ENCODE measurements around the gene TMEM258.

TMEM258 gene

DNA sequence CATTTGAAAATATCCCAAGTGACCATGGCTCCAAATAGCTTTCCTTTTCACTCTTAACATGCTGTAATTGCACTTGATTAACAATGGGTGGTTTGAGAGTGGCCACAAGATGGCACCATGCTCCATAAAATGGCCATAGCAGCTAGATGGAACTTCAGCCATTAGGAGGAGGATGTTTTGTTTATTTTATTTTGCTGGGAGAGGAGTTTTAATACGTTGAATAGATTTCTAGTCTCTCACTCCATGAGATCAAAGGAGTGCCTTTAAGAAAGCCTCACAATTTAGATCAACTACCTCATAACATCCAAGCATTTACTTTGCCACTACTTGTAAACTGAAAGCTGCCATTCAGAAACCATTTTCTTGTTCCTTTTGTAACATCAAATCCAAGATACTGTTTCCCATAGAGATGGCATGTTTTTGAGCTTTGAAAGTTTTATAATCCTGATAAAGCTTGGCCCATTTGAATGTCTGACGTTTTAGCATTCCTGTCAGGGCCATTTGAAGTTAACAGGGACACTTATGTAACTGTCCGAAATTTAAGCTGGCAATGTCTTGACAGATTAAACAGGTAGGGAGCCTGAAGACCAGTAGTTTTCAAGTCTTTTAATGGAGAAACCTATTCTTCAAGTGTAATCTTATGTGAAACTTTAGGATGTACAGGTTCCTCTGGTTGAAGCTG lies 5.0 kb upstream of the TMEM258 start:
- H3K4me1 ChIP-seq (ENCODE audit: insufficient read depth, low read length) = peaks cover 14% of the 10 kb centered on the region

DNA sequence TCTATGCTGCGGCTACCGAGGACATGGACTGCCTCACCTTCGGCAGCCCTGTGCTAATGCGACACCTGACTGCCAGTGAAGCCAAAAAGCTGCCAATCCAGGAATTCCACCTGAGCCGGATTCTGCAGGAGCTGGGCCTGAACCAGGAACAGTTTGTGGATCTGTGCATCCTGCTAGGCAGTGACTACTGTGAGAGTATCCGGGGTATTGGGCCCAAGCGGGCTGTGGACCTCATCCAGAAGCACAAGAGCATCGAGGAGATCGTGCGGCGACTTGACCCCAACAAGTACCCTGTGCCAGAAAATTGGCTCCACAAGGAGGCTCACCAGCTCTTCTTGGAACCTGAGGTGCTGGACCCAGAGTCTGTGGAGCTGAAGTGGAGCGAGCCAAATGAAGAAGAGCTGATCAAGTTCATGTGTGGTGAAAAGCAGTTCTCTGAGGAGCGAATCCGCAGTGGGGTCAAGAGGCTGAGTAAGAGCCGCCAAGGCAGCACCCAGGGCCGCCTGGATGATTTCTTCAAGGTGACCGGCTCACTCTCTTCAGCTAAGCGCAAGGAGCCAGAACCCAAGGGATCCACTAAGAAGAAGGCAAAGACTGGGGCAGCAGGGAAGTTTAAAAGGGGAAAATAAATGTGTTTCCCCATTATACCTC lies 3.6 kb upstream of the TMEM258 start:
- Histone ChIP-seq H3K27me3 (ENCODE audit: insufficient read depth, low read length) (no peaks in the 10 kb centered on the region), H3K4me1 (ENCODE audit: insufficient read depth, low read length) (peaks cover 20% of the 10 kb centered on the region), H2AFZ (ENCODE audit: low read depth, low read length) (no peak overlapping the region), H3K4me3 (ENCODE audit: low read length) (no peak overlapping the region), H3K9me3 (ENCODE audit: low read length) (no peaks in the 10 kb centered on the region), H3K36me3 (ENCODE audit: insufficient read depth, low read length) (peaks cover 48% of the 10 kb centered on the region)

More for the DNA sequence above, 5.0 kb upstream of the TMEM258 start:
- Histone ChIP-seq H3K9me3 (ENCODE audit: low read length) (no peaks in the 10 kb centered on the region), H3K4me3 (ENCODE audit: low read length) (no peak overlapping the region), H2AFZ (ENCODE audit: low read depth, low read length) (no peak overlapping the region), H3K27me3 (ENCODE audit: insufficient read depth, low read length) (no peaks in the 10 kb centered on the region), H3K36me3 (ENCODE audit: insufficient read depth, low read length) (peaks cover 61% of the 10 kb centered on the region)

DNA sequence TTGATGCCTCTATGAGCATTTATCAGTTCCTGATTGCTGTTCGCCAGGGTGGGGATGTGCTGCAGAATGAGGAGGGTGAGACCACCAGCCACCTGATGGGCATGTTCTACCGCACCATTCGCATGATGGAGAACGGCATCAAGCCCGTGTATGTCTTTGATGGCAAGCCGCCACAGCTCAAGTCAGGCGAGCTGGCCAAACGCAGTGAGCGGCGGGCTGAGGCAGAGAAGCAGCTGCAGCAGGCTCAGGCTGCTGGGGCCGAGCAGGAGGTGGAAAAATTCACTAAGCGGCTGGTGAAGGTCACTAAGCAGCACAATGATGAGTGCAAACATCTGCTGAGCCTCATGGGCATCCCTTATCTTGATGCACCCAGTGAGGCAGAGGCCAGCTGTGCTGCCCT lies 3.1 kb upstream of the TMEM258 start:
- H3K9me3 ChIP-seq (ENCODE audit: low read length) = no peaks in the 10 kb centered on the region
- no peak overlapping the region for H3K4me3 ChIP-seq (ENCODE audit: low read length)
- peaks cover 20% of the 10 kb centered on the region for H3K4me1 ChIP-seq (ENCODE audit: insufficient read depth, low read length)
- no peak overlapping the region for H2AFZ ChIP-seq (ENCODE audit: low read depth, low read length)
- H3K27me3 ChIP-seq (ENCODE audit: insufficient read depth, low read length) = no peaks in the 10 kb centered on the region
- peaks cover 46% of the 10 kb centered on the region for H3K36me3 ChIP-seq (ENCODE audit: insufficient read depth, low read length)

DNA sequence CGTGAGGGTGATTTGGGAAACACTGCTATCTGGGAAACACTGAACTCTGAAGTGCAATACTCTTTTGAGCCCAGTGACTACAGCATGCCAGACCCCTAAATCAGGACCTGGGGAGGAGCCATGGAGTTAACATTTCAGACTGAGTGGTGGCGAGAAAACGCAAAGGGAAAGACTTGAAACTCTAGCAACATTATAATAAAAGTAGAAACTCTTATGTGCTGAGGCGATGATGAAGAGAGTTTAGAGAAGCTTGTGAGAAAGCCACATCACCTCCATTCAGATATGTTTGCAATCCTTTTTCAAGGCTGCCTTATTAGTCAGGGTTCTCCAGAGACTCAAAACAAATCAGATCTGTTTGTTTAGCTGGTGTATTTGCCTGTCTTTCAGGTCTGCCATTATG lies 2.2 kb upstream of the TMEM258 start:
- Histone ChIP-seq H3K27me3 (ENCODE audit: insufficient read depth, low read length) (no peaks in the 10 kb centered on the region), H3K4me3 (ENCODE audit: low read length) (no peak overlapping the region), H3K36me3 (ENCODE audit: insufficient read depth, low read length) (peaks cover 46% of the 10 kb centered on the region), H3K9me3 (ENCODE audit: low read length) (no peaks in the 10 kb centered on the region), H2AFZ (ENCODE audit: low read depth, low read length) (no peak overlapping the region), H3K4me1 (ENCODE audit: insufficient read depth, low read length) (peaks cover 20% of the 10 kb centered on the region)

DNA sequence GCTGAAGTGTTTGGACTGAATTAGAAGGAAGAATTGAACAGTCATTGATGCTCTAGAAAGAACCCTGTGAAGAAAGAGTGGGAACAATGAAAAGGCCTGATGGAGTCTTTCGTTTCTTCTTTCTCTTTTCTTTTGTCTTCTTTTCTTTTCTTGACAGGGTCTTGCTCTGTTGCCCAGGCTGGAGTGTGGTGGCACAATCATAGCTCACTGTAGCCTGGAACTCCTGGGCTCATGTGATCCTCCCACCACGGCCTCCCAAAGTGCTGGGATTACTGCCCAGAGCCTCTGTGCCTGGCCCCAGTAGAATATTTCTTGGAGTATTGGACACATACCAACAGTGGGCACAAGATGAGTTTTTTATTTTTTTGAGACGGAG lies 1.4 kb upstream of the TMEM258 start:
- Histone ChIP-seq H3K4me1 (ENCODE audit: insufficient read depth, low read length) (peaks cover 20% of the 10 kb centered on the region), H3K36me3 (ENCODE audit: insufficient read depth, low read length) (peaks cover 47% of the 10 kb centered on the region), H3K9me3 (ENCODE audit: low read length) (no peaks in the 10 kb centered on the region), H2AFZ (ENCODE audit: low read depth, low read length) (no peak overlapping the region), H3K4me3 (ENCODE audit: low read length) (peak overlapping the region; percentile 99), H3K27me3 (ENCODE audit: insufficient read depth, low read length) (no peaks in the 10 kb centered on the region)

DNA sequence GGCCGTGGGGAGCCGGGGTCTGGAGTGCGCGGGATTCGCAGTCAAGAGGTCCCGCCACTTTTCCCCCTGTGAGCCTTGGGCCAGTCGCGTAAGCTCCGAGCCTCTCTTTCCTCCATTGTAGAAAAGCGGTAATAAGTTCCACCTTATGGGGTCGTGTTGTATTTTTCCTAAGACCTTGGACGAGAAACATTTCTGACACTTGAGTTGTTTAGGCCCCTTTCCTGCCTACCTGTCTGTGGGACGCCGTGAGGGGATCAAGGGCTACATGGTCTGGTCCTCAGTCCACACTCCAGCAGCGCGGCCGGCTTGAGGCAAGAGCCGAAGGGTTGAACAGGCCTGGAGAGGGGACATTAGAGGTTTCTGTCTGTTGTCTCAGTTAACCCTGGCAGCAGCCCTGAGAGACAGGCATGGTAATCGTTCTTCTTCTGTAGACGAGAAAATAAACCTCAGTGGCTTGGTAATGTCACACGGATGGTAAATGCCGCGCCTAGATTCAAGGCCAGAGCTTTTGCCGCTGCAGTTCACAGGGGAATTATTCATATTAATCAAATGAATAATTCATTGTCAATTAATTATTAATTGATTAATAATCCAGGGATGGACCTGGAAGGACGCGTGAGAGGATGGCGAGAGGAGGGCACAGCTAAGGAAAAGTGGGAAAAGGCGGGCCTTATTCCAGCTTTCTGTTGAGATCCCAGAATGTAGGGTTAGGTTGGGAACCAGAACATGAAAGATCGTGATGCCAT lies 857 bp upstream of the TMEM258 start:
- Histone ChIP-seq H3K27me3 (ENCODE audit: insufficient read depth, low read length) (no peaks in the 10 kb centered on the region), H3K36me3 (ENCODE audit: insufficient read depth, low read length) (peaks cover 49% of the 10 kb centered on the region), H3K4me3 (ENCODE audit: low read length) (peak overlapping the region; percentile 99), H3K9me3 (ENCODE audit: low read length) (no peaks in the 10 kb centered on the region), H3K4me1 (ENCODE audit: insufficient read depth, low read length) (peaks cover 20% of the 10 kb centered on the region), H2AFZ (ENCODE audit: low read depth, low read length) (peak overlapping the region; percentile 36)

DNA sequence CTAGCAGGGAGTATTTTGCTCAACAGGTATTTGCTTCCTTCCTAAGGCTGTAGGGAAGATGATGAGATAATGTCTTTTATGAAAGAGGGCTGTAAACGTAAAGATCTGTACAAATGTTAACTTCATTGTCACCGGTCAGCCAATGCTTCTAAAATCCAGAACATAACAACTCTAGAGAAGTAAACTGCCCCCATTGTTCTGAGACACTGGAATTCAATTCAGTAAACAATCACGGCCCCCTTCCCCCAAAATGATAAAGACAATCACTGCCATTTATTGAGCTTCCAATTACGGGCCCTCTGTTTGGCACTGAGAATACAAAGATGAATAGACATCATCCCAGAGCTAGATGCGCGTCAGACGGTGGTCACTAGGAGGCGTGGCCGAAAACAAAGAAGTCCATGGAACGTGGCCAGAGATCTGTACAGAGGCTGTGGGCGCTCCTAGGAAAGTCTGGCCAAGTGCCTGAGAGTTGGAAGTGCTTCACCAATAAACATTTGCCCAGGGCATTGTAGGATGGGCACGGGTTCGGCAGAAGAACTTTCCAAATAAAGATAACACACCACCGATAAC lies 576 bp downstream of the TMEM258 start:
- H2AFZ ChIP-seq (ENCODE audit: low read depth, low read length) = peak overlapping the region; percentile 36
- peaks cover 20% of the 10 kb centered on the region for H3K4me1 ChIP-seq (ENCODE audit: insufficient read depth, low read length)
- peaks cover 58% of the 10 kb centered on the region for H3K36me3 ChIP-seq (ENCODE audit: insufficient read depth, low read length)
- H3K4me3 ChIP-seq (ENCODE audit: low read length) = peak overlapping the region; percentile 99
- no peaks in the 10 kb centered on the region for H3K9me3 ChIP-seq (ENCODE audit: low read length)
- no peaks in the 10 kb centered on the region for H3K27me3 ChIP-seq (ENCODE audit: insufficient read depth, low read length)

DNA sequence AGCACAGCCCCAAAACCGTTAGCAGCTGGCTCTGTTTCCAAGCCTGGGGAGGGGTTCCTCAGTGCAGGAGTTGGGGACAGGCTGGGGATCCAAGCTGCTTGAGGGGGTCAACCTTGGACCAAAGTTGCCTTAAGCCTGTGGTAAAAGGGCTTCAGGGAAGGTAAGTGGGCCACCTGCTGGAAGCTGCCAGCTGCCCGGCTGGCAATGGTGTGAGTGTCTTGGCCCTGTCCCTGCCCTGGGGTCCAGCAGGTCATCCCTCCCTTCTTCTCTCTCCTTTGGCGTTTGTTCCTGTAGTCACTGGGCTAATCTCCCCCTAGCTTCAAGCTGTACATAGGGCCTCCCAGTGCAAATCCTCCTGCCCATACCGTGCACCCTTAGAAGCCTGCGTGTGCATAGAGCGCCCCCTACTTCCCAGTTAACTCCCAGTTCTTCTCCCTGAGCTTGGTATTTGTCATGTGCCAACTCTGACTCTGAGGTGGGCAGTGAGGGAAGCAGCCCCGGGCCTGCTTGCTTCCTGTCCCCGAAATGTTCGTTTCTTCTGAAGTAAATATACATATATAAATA lies 4.4 kb downstream of the TMEM258 start:
- Histone ChIP-seq H2AFZ (ENCODE audit: low read depth, low read length) (no peak overlapping the region), H3K4me3 (ENCODE audit: low read length) (no peak overlapping the region), H3K27me3 (ENCODE audit: insufficient read depth, low read length) (no peaks in the 10 kb centered on the region), H3K9me3 (ENCODE audit: low read length) (no peaks in the 10 kb centered on the region), H3K36me3 (ENCODE audit: insufficient read depth, low read length) (peaks cover 54% of the 10 kb centered on the region), H3K4me1 (ENCODE audit: insufficient read depth, low read length) (peaks cover 6% of the 10 kb centered on the region)

DNA sequence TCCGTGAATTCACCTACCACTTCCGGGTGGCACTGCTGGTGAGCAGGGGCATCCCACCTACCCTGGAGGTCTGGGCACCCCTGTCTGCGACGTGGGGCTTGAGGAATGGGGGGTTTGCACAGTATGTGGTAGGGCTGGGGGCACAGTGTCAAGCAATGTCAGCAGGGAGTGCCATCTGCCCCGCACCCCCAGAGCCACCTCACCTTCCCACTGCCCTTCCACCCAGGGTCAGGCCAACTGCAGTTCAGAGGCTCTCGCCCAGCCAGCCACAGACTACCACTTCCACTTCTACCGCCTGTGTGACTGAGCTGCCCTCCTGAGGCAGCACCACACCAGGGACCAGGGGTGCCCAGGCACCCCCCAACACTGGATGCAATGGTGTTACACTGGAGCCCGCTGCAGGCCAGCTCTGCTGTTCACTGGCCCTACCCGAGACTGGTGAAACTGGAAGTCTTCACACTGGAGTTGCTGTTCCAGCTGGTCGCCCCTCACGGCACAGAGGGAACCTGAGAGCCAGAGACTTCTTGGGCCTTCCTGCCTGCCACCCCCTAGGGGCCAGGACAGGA lies 6.5 kb downstream of the TMEM258 start:
- peaks cover 56% of the 10 kb centered on the region for H3K36me3 ChIP-seq (ENCODE audit: insufficient read depth, low read length)
- no peaks in the 10 kb centered on the region for H3K27me3 ChIP-seq (ENCODE audit: insufficient read depth, low read length)
- no peaks in the 10 kb centered on the region for H3K9me3 ChIP-seq (ENCODE audit: low read length)
- no peaks in the 10 kb centered on the region for H3K4me1 ChIP-seq (ENCODE audit: insufficient read depth, low read length)
- H3K4me3 ChIP-seq (ENCODE audit: low read length) = no peak overlapping the region
- no peak overlapping the region for H2AFZ ChIP-seq (ENCODE audit: low read depth, low read length)

DNA sequence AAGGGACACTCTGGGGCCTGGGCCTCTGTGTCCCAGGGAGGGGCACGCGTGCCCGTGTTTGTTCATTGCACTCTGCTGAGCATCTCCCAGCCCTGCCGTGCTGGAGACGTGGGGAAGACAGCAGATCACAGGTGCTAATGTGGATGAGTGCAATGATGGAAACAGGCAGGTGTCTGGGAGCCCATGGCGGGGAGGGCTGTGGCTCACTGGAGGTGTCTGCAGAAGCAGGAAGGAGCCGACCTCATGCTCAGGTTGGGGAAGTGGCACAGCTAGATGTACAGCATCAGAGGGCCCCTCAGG lies 7.9 kb downstream of the TMEM258 start:
- Histone ChIP-seq H3K4me1 (ENCODE audit: insufficient read depth, low read length) (no peaks in the 10 kb centered on the region), H3K36me3 (ENCODE audit: insufficient read depth, low read length) (peaks cover 43% of the 10 kb centered on the region), H3K27me3 (ENCODE audit: insufficient read depth, low read length) (no peaks in the 10 kb centered on the region), H2AFZ (ENCODE audit: low read depth, low read length) (no peak overlapping the region), H3K4me3 (ENCODE audit: low read length) (no peak overlapping the region), H3K9me3 (ENCODE audit: low read length) (no peaks in the 10 kb centered on the region)

DNA sequence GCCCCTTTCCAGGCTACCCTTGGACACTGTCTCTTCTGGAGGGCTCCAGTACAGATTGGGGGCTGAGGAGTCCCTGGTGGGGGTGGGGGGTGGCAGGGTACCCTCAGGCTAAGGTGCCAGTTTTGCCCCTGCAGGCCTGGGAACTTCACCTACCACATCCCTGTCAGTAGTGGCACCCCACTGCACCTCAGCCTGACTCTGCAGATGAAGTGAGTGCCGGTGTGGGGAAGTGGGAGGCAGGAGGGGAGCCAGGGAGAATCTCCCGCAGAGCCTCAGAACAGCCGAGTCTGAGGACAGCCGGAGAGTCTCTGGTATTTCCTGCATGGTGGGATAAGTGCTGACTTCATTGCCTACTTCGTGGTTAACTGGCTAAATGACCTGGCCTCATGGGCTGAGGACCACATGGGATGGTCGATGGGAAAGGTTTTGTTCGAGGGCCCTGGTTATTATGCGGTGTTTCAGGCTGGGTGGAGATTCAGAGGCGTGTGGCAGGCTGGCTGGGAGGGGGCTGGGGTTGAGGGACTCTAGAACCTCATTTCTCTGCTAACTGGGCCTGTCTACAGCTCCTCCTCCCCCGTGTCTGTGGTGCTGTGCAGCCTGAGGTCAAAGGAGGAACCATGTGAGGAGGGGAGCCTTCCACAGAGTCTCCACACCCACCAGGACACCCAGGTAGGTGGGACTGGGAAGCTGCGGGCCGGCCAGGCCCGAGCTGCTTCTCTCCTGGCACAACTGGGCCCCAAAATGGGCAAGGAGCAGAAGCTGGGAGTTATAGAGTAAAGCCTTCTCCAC lies 8.5 kb downstream of the TMEM258 start:
- Histone ChIP-seq H3K9me3 (ENCODE audit: low read length) (no peaks in the 10 kb centered on the region), H2AFZ (ENCODE audit: low read depth, low read length) (no peak overlapping the region), H3K27me3 (ENCODE audit: insufficient read depth, low read length) (no peaks in the 10 kb centered on the region), H3K4me3 (ENCODE audit: low read length) (no peak overlapping the region), H3K36me3 (ENCODE audit: insufficient read depth, low read length) (peaks cover 37% of the 10 kb centered on the region), H3K4me1 (ENCODE audit: insufficient read depth, low read length) (no peaks in the 10 kb centered on the region)

DNA sequence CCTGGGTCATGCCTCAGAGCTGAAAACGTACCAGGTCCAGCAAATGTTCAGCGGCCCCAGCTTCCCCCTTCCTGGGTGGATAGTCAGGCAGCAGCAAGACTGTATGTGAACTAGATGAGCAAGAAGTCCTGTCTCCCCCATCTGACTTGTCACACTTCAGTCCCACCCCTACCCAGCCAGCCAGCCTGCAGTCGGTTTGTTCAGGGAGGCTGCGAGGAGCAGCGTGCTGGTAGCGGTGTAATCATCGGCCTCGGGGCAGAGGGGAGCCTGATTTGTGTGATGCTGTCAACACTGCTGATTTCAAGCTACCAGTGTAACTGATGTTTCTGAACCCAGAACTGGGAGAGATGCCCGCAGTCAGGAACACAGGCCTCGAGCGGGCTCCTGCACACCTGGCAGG lies 9.6 kb downstream of the TMEM258 start:
- Histone ChIP-seq H2AFZ (ENCODE audit: low read depth, low read length) (no peak overlapping the region), H3K36me3 (ENCODE audit: insufficient read depth, low read length) (peaks cover 30% of the 10 kb centered on the region), H3K4me1 (ENCODE audit: insufficient read depth, low read length) (no peaks in the 10 kb centered on the region), H3K9me3 (ENCODE audit: low read length) (no peaks in the 10 kb centered on the region), H3K4me3 (ENCODE audit: low read length) (no peak overlapping the region), H3K27me3 (ENCODE audit: insufficient read depth, low read length) (no peaks in the 10 kb centered on the region)

Measured in neuron (in vitro differentiated cells).